PC-9 (cell line): Measurements from ENCODE around the gene GPR183. TPM values are rescaled to one million over a fixed set of nuclear protein-coding genes. Genes with fewer than 3 reads are reported as not detected.

Experiments used
- BruUV-seq: library from RNA; stranded (reverse); fragments of 400-500 nt; replicated peaks from 2 replicates; lab custom pipeline; 2021; lab: Mats Ljungman, UMichigan
- CTCF ChIA-PET: fragments of 300-600 bp; sonication (Branson Sonifier 250); formaldehyde crosslinking; loops from one replicate; lab custom pipeline; 2022; ENCODE audit warnings: antibody characterized with exemption; lab: Charles Lee
- POLR2A ChIA-PET: fragments of 300-600 bp; sonication (Branson Sonifier 250); formaldehyde crosslinking; loops from one replicate; lab custom pipeline; 2022; ENCODE audit warnings: antibody characterized with exemption; ENCODE audit not compliant: unreplicated experiment; lab: Charles Lee
- DNase-seq, 2 experiments: peaks; one replicate each; pipeline versions ENCODE4 v3.0.0 to v3.0.0-alpha.2; 2015 to 2022; ENCODE audit warnings: mixed read lengths in 1 of 2
- H2AFZ ChIP-seq: fragments of 200-600 bp; sonication (generic); 2 replicates; pipeline ENCODE4 v1.8.1; 2017; ENCODE audit warnings: antibody characterized with exemption
- H3F3A ChIP-seq: fragments of 200-600 bp; sonication (generic); 2 replicates; pipeline ENCODE4 v1.8.1; 2017; ENCODE audit warnings: antibody characterized with exemption, mild to moderate bottlenecking, low read depth; ENCODE audit not compliant: insufficient read depth
- H3K27ac ChIP-seq: fragments of 200-600 bp; sonication (generic); 2 replicates; pipeline ENCODE4 v1.6.1; 2016; ENCODE audit warnings: mixed run types
- H3K27me3 ChIP-seq: fragments of 200-600 bp; sonication (generic); 2 replicates; pipeline ENCODE4 v1.6.1; 2016; ENCODE audit warnings: low read depth, mixed run types; ENCODE audit not compliant: insufficient read depth
- H3K36me3 ChIP-seq: fragments of 200-600 bp; sonication (generic); 2 replicates; pipeline ENCODE4 v1.6.1; 2016; ENCODE audit warnings: low read depth, mixed run types
- H3K4me1 ChIP-seq: fragments of 200-600 bp; sonication (generic); replicated peaks from 2 replicates; pipeline ENCODE4 v1.6.1; 2016; ENCODE audit warnings: mixed run types; ENCODE audit not compliant: insufficient read depth
- H3K4me2 ChIP-seq: fragments of 200-600 bp; sonication (generic); 2 replicates; pipeline ENCODE4 v1.6.1; 2017; ENCODE audit warnings: mixed run types
- H3K4me3 ChIP-seq: fragments of 200-600 bp; sonication (generic); 2 replicates; pipeline ENCODE4 v1.6.1; 2016; ENCODE audit warnings: mixed run types
- H3K79me2 ChIP-seq: fragments of 200-600 bp; sonication (generic); 2 replicates; pipeline ENCODE4 v1.6.1; 2017; ENCODE audit warnings: low read depth, mixed run types
- H3K9me2 ChIP-seq: fragments of 200-600 bp; sonication (generic); 2 replicates; pipeline ENCODE4 v1.8.1; 2017; ENCODE audit warnings: mild to moderate bottlenecking; ENCODE audit not compliant: insufficient read depth
- H3K9me3 ChIP-seq: fragments of 200-600 bp; sonication (generic); 2 replicates; pipeline ENCODE4 v1.8.1; 2016; ENCODE audit warnings: low read depth; ENCODE audit not compliant: insufficient read depth
- H4K20me1 ChIP-seq: fragments of 200-600 bp; sonication (generic); 2 replicates; pipeline ENCODE4 v1.8.1; 2017; ENCODE audit not compliant: insufficient read depth
- CTCF ChIP-seq: fragments of 200-600 bp; sonication (generic); conservative IDR thresholded peaks from 2 replicates; pipeline ENCODE4 v1.6.1; 2017; ENCODE audit warnings: mixed run types, antibody characterized with exemption, mild to moderate bottlenecking, moderate library complexity
- EZH2 ChIP-seq: fragments of 200-600 bp; sonication (generic); IDR thresholded peaks from 2 replicates; pipeline ENCODE4 v1.8.0; 2017; ENCODE audit warnings: antibody characterized with exemption, low read depth
- intact Hi-C: fragments of 100-400 bp; cut with micrococcal nuclease; formaldehyde crosslinking; loops from one replicate; pipeline ENCODE4 v1.10.0; 2022; ENCODE audit not compliant: unreplicated experiment
- total RNA-seq: library from RNA; stranded (reverse); gene quantifications from 2 replicates; pipeline ENCODE4 v1.2.3, GENCODE V29; 2021

The GPR183 gene
- total RNA-seq, 1 experiment from 2014 or later: not detected

- no TSS peak for BruUV-seq
- no peaks in the 10 kb centered on the region for H3K4me1 ChIP-seq
- intact Hi-C loops: no loop called here
- no peak overlapping the region for H3K4me3 ChIP-seq
- no peak for DNase-seq
- no peak overlapping the region for H3K4me2 ChIP-seq
- TF ChIP-seq CTCF (no peak), EZH2 (no peak)
- no peak overlapping the region for H3K27ac ChIP-seq
- H3K36me3 ChIP-seq: peaks cover 5% of the 10 kb centered on the region; the same call in 1 of the 2 replicates
- ChIA-PET POLR2A (no interaction called here), CTCF (no interaction called here)
- H3K9me2 ChIP-seq: no peaks in the 10 kb centered on the region
- no peaks in the 10 kb centered on the region for H3K9me3 ChIP-seq
- peaks cover 25% of the 10 kb centered on the region; the same call in 1 of the 2 replicates for H3K79me2 ChIP-seq
- H2AFZ ChIP-seq: no peak overlapping the region
- peaks cover 5% of the 10 kb centered on the region; the same call in 1 of the 2 replicates for H3F3A ChIP-seq
- H3K27me3 ChIP-seq: no peaks in the 10 kb centered on the region
- H4K20me1 ChIP-seq: peaks cover 25% of the 10 kb centered on the region
These were observed 25.4 kb downstream of the GPR183 start for GRCh38 chr13:99281811-99282263.

- Histone ChIP-seq H3K4me1 (no peaks in the 10 kb centered on the region), H3K4me2 (no peak overlapping the region), H3K36me3 (peaks cover 5% of the 10 kb centered on the region; the same call in 1 of the 2 replicates), H2AFZ (no peak overlapping the region), H3K27me3 (no peaks in the 10 kb centered on the region), H3K27ac (no peak overlapping the region), H3K9me3 (no peaks in the 10 kb centered on the region), H3K79me2 (peaks cover 27% of the 10 kb centered on the region; the same call in 1 of the 2 replicates), H3F3A (peaks cover 11% of the 10 kb centered on the region; the same call in 1 of the 2 replicates), H4K20me1 (peaks cover 28% of the 10 kb centered on the region), H3K9me2 (no peaks in the 10 kb centered on the region), H3K4me3 (no peak overlapping the region)
- ChIA-PET CTCF (no interaction called here), POLR2A (no interaction called here)
- DNase-seq: peak in 1 of 2 experiments; percentile 72
- TF ChIP-seq CTCF: no peak
- no peak for TF ChIP-seq EZH2
- intact Hi-C loops: no loop called here
- no TSS peak for BruUV-seq
These were observed 27.0 kb downstream of the GPR183 start for GRCh38 chr13:99280166-99280565.

GRCh38 chr13:99279637-99280036 is 27.6 kb downstream of the GPR183 start:
- Histone ChIP-seq H3K4me3 (no peak overlapping the region), H3K27ac (no peak overlapping the region), H4K20me1 (peaks cover 33% of the 10 kb centered on the region), H3K36me3 (peaks cover 5% of the 10 kb centered on the region; the same call in 1 of the 2 replicates), H3K4me1 (no peaks in the 10 kb centered on the region), H3K4me2 (no peak overlapping the region), H3K9me3 (no peaks in the 10 kb centered on the region), H3F3A (peaks cover 9% of the 10 kb centered on the region; the same call in 1 of the 2 replicates), H3K9me2 (no peaks in the 10 kb centered on the region), H3K79me2 (peaks cover 29% of the 10 kb centered on the region; the same call in 1 of the 2 replicates), H2AFZ (no peak overlapping the region), H3K27me3 (no peaks in the 10 kb centered on the region)
- ChIA-PET CTCF (no interaction called here), POLR2A (no interaction called here)
- intact Hi-C loops: no loop called here
- BruUV-seq: no TSS peak
- DNase-seq: no peak
- TF ChIP-seq EZH2 (no peak), CTCF (no peak)
